ES-I3 (cell line): ENCODE data around the gene AKT2.

Source experiments
- H3K36me3 ChIP-seq: 2 replicates; pipeline ENCODE4 v1.6.1; 2013; ENCODE audit warnings: mild to moderate bottlenecking, low read length, control low read depth, moderate library complexity; ENCODE audit not compliant: insufficient read depth
- H3K4me1 ChIP-seq: 2 replicates; pipeline ENCODE4 v1.6.1; 2013; ENCODE audit warnings: mild to moderate bottlenecking, control low read depth, low read length; ENCODE audit not compliant: insufficient read depth
- H3K9ac ChIP-seq: 2 replicates; pipeline ENCODE4 v1.6.1; 2013; ENCODE audit warnings: low read depth, mild to moderate bottlenecking, low read length, moderate library complexity
- H3K9me3 ChIP-seq: 2 replicates; pipeline ENCODE4 v1.6.1; 2013; ENCODE audit warnings: mild to moderate bottlenecking, low read length, moderate library complexity; ENCODE audit not compliant: control insufficient read depth, insufficient read depth

AKT2 gene

GRCh38 chr19:40234429-40235237 is 50.5 kb downstream of the AKT2 start:
- H3K4me1 ChIP-seq = peaks cover 22% of the 10 kb centered on the region
- no peak overlapping the region for H3K9ac ChIP-seq
- peaks cover 4% of the 10 kb centered on the region; the same call in 1 of the 2 replicates for H3K36me3 ChIP-seq
- no peaks in the 10 kb centered on the region for H3K9me3 ChIP-seq

GRCh38 chr19:40233811-40234389 is 51.2 kb downstream of the AKT2 start:
- Histone ChIP-seq H3K36me3 (no peaks in the 10 kb centered on the region), H3K4me1 (peaks cover 25% of the 10 kb centered on the region), H3K9ac (no peak overlapping the region), H3K9me3 (no peaks in the 10 kb centered on the region)

- H3K9me3 ChIP-seq = no peaks in the 10 kb centered on the region
- peaks cover 25% of the 10 kb centered on the region for H3K4me1 ChIP-seq
- no peaks in the 10 kb centered on the region for H3K36me3 ChIP-seq
- H3K9ac ChIP-seq = no peak overlapping the region
Measured at GRCh38 chr19:40232949-40233810, 52.0 kb downstream of the AKT2 start.

- no peaks in the 10 kb centered on the region for H3K36me3 ChIP-seq
Measured at GRCh38 chr19:40232479-40232878, 52.7 kb downstream of the AKT2 start.

GRCh38 chr19:40231544-40232424 is 53.4 kb downstream of the AKT2 start:
- H3K9ac ChIP-seq = peak overlapping the region; percentile 11; the same call in 1 of the 2 replicates
- peaks cover 25% of the 10 kb centered on the region for H3K4me1 ChIP-seq
- H3K9me3 ChIP-seq = no peaks in the 10 kb centered on the region
- H3K36me3 ChIP-seq = no peaks in the 10 kb centered on the region

More at GRCh38 chr19:40232479-40232878, 52.7 kb downstream of the AKT2 start:
- peaks cover 25% of the 10 kb centered on the region for H3K4me1 ChIP-seq
- H3K9me3 ChIP-seq = no peaks in the 10 kb centered on the region
- no peak overlapping the region for H3K9ac ChIP-seq

- no peaks in the 10 kb centered on the region for H3K9me3 ChIP-seq
- peaks cover 25% of the 10 kb centered on the region for H3K4me1 ChIP-seq
- no peak overlapping the region for H3K9ac ChIP-seq
- H3K36me3 ChIP-seq = no peaks in the 10 kb centered on the region
Measured at GRCh38 chr19:40231057-40231456, 54.1 kb downstream of the AKT2 start.

- Histone ChIP-seq H3K36me3 (no peaks in the 10 kb centered on the region), H3K9me3 (no peaks in the 10 kb centered on the region), H3K9ac (no peak overlapping the region), H3K4me1 (peaks cover 25% of the 10 kb centered on the region)
Measured at GRCh38 chr19:40229926-40230417, 55.2 kb downstream of the AKT2 start.

- H3K9me3 ChIP-seq = no peaks in the 10 kb centered on the region
- H3K4me1 ChIP-seq = peaks cover 25% of the 10 kb centered on the region
Measured at GRCh38 chr19:40229484-40229883, 55.7 kb downstream of the AKT2 start.

GRCh38 chr19:40228863-40229262 is 56.3 kb downstream of the AKT2 start:
- H3K9me3 ChIP-seq = no peaks in the 10 kb centered on the region
- no peaks in the 10 kb centered on the region for H3K36me3 ChIP-seq
- H3K9ac ChIP-seq = no peak overlapping the region
- H3K4me1 ChIP-seq = peaks cover 25% of the 10 kb centered on the region

More at GRCh38 chr19:40229484-40229883, 55.7 kb downstream of the AKT2 start:
- no peak overlapping the region for H3K9ac ChIP-seq
- H3K36me3 ChIP-seq = no peaks in the 10 kb centered on the region

GRCh38 chr19:40228346-40228745 is 56.8 kb downstream of the AKT2 start:
- Histone ChIP-seq H3K9me3 (no peaks in the 10 kb centered on the region), H3K4me1 (peaks cover 25% of the 10 kb centered on the region), H3K36me3 (no peaks in the 10 kb centered on the region), H3K9ac (no peak overlapping the region)

GRCh38 chr19:40225440-40226305 is 59.5 kb downstream of the AKT2 start:
- H3K36me3 ChIP-seq = no peaks in the 10 kb centered on the region
- peaks cover 5% of the 10 kb centered on the region; the same call in 1 of the 2 replicates for H3K4me1 ChIP-seq
- H3K9me3 ChIP-seq = no peaks in the 10 kb centered on the region
- peak overlapping the region; percentile 21; the same call in 1 of the 2 replicates for H3K9ac ChIP-seq

- Histone ChIP-seq H3K9me3 (no peaks in the 10 kb centered on the region), H3K9ac (no peak overlapping the region), H3K4me1 (peaks cover 2% of the 10 kb centered on the region; the same call in 1 of the 2 replicates), H3K36me3 (no peaks in the 10 kb centered on the region)
Measured at GRCh38 chr19:40224342-40225150, 60.6 kb downstream of the AKT2 start.
